Hepatocyte (in vitro differentiated cells): ENCODE results near the gene CREBBP. TPM values are rescaled to one million over a fixed set of nuclear protein-coding genes. Genes with fewer than 3 reads are reported as not detected.

ENCODE experiments used
- DNase-seq: peaks from one replicate; pipeline ENCODE4 v3.0.0-alpha.2; 2016; ENCODE audit warnings: low spot score
- H2AFZ ChIP-seq: fragments of 200-600 bp; sonication (generic); 2 replicates; pipeline ENCODE4 v1.6.0; 2016; ENCODE audit warnings: antibody characterized with exemption, mild to moderate bottlenecking
- H3K27ac ChIP-seq: fragments of 200-600 bp; sonication (generic); 2 replicates; pipeline ENCODE4 v1.5.1; 2016; ENCODE audit warnings: mild to moderate bottlenecking
- H3K27me3 ChIP-seq: fragments of 200-600 bp; sonication (generic); 2 replicates; pipeline ENCODE4 v1.6.1; 2016
- H3K36me3 ChIP-seq: fragments of 200-600 bp; sonication (generic); replicated peaks from 2 replicates; pipeline ENCODE4 v1.5.1; 2016; ENCODE audit warnings: low read depth; ENCODE audit not compliant: insufficient read depth
- H3K4me1 ChIP-seq: fragments of 200-600 bp; sonication (generic); 2 replicates; pipeline ENCODE4 v1.5.1; 2016; ENCODE audit warnings: mild to moderate bottlenecking, moderate library complexity; ENCODE audit not compliant: insufficient read depth
- H3K4me2 ChIP-seq: fragments of 200-600 bp; sonication (generic); 2 replicates; pipeline ENCODE4 v1.6.0; 2016
- H3K4me3 ChIP-seq: fragments of 200-600 bp; sonication (generic); 2 replicates; pipeline ENCODE4 v1.5.1; 2016; ENCODE audit warnings: mild to moderate bottlenecking
- H3K79me2 ChIP-seq: fragments of 200-600 bp; sonication (generic); 2 replicates; pipeline ENCODE4 v1.6.0; 2017; ENCODE audit warnings: mild to moderate bottlenecking
- H3K9me2 ChIP-seq: fragments of 200-600 bp; sonication (generic); replicated peaks from 2 replicates; pipeline ENCODE4 v1.6.0; 2017; ENCODE audit warnings: mild to moderate bottlenecking; ENCODE audit not compliant: insufficient read depth
- H3K9me3 ChIP-seq: fragments of 200-600 bp; sonication (generic); 2 replicates; pipeline ENCODE4 v1.5.1; 2016; ENCODE audit warnings: low read depth, mild to moderate bottlenecking
- H4K20me1 ChIP-seq: fragments of 200-600 bp; sonication (generic); 2 replicates; pipeline ENCODE4 v1.6.0; 2016; ENCODE audit warnings: mild to moderate bottlenecking; ENCODE audit not compliant: insufficient read depth, poor library complexity, severe bottlenecking
- EZH2 ChIP-seq: fragments of 200-600 bp; sonication (generic); IDR thresholded peaks from 2 replicates; pipeline ENCODE4 v1.6.1; 2016; ENCODE audit warnings: antibody characterized with exemption, mild to moderate bottlenecking, borderline replicate concordance
- EZH2phosphoT487 ChIP-seq: fragments of 200-600 bp; sonication (generic); IDR thresholded peaks from one replicate; pipeline ENCODE4 v1.6.1; 2018; ENCODE audit warnings: antibody characterized with exemption, mild to moderate bottlenecking, low read depth, moderate library complexity; ENCODE audit not compliant: unreplicated experiment, severe bottlenecking
- WGBS: methylation state at CpG from one replicate; pipeline ENCODE4 v1.1.6; 2016; ENCODE audit warnings: low lambda C conversion rate; ENCODE audit errors: missing lambda C conversion rate; 5-methylcytosine and 5-hydroxymethylcytosine counted together
- polyA plus RNA-seq: library from polyadenylated mRNA; unstranded; fragments of >200 nt; fragmentation: Nextera tagmentation; extraction: Ambion mirVana; gene quantifications from 2 replicates; pipeline ENCODE4 v1.2.1, GENCODE V29; 2016
- total RNA-seq: library from RNA; depleted of rRNA; stranded (reverse); fragments of >200 nt; gene quantifications from 2 replicates; pipeline ENCODE4 v1.2.3, GENCODE V29; 2014
- TF ChIP-seq, protein P1 (sequence below): fragments of 200-600 bp; sonication (generic); IDR thresholded peaks from 2 replicates; pipeline ENCODE4 v1.5.1; 2016; ENCODE audit warnings: antibody characterized with exemption, mild to moderate bottlenecking; ENCODE audit not compliant: poor library complexity

The CREBBP gene
- total and polyA plus RNA-seq, 2 experiments from 2014 or later = 18.9 to 31.5 TPM

DNA sequence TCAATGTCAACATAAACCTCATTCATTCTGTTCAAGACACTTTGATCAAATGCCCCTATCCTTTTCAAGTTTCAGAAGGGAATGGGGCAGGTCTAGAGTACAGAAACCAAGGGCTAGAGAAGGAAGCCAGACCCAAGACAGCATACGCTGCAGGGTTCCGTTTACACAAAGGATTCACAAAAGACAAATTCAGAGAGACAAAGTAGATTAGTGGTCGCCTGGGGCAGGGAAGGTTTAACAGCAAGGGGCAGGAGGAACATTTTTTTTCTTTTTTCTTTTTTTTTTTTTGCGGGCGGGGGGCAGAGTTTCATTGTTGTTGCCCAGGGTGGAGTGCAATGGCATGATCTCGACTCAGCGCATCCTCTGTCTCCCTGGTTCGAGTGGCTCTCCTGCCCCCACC lies 143.3 kb downstream of the CREBBP start:
- 86% methylated on average over 8 of the region's 8 CpGs for WGBS
- no peaks in the 10 kb centered on the region for H3K4me1 ChIP-seq
- no peaks in the 10 kb centered on the region for H3K36me3 ChIP-seq
- no peak overlapping the region for H2AFZ ChIP-seq
- no peak for TF ChIP-seq EZH2phosphoT487
- no peak for TF ChIP-seq EZH2
- TF ChIP-seq, protein P1, sequence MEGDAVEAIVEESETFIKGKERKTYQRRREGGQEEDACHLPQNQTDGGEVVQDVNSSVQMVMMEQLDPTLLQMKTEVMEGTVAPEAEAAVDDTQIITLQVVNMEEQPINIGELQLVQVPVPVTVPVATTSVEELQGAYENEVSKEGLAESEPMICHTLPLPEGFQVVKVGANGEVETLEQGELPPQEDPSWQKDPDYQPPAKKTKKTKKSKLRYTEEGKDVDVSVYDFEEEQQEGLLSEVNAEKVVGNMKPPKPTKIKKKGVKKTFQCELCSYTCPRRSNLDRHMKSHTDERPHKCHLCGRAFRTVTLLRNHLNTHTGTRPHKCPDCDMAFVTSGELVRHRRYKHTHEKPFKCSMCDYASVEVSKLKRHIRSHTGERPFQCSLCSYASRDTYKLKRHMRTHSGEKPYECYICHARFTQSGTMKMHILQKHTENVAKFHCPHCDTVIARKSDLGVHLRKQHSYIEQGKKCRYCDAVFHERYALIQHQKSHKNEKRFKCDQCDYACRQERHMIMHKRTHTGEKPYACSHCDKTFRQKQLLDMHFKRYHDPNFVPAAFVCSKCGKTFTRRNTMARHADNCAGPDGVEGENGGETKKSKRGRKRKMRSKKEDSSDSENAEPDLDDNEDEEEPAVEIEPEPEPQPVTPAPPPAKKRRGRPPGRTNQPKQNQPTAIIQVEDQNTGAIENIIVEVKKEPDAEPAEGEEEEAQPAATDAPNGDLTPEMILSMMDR = no peak
- H3K4me2 ChIP-seq = no peak overlapping the region
- no peak overlapping the region for H3K4me3 ChIP-seq
- H3K27me3 ChIP-seq = no peaks in the 10 kb centered on the region
- H3K9me3 ChIP-seq = no peaks in the 10 kb centered on the region
- H3K27ac ChIP-seq = no peak overlapping the region
- H3K9me2 ChIP-seq = no peaks in the 10 kb centered on the region
- H4K20me1 ChIP-seq = peaks cover 8% of the 10 kb centered on the region
- DNase-seq = no peak
- H3K79me2 ChIP-seq = peaks cover 19% of the 10 kb centered on the region

DNA sequence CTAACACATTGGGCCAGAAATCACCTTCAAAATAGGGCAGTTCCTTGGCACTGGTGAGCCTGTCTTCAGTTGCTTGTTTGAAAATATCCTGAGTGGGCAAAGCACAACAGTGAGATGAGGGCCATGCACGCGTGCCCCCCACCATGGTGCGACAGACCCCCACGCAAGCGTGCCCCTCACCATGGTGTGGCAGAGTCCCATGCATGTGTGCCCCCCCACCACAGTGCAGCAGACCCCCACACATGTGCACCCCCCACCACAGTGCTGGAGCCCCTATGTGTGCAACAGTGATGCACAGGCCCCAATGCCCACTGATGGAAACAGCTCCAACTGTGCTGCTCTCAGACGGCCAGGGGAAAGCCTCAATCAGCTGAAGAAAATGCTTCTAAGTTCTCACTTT lies 144.4 kb downstream of the CREBBP start:
- DNase-seq = no peak
- H3K36me3 ChIP-seq = no peaks in the 10 kb centered on the region
- WGBS = 100% methylated on average over 6 of the region's 6 CpGs

DNA sequence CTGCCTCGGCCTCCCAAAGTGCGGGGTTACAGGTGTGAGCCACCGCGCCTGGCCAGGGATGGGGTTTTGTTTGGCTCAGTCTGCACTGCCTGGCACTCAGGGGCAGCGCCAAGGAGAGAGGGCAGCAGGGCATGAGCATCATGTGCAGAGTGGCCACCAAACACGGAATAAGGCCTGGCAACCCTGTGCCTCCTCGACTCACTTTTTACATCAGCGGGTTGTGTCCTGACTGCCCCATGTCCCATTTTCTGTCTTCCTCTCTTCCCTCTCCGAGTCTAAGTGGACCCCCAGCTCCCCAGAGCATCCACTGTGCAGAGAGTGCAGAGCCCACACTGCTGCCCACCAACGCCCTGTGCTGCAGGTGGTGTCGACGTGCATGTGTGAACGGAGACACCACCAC lies 145.0 kb downstream of the CREBBP start:
- H3K4me2 ChIP-seq = no peak overlapping the region
- no peak overlapping the region for H3K4me3 ChIP-seq
- no peaks in the 10 kb centered on the region for H3K36me3 ChIP-seq
- TF ChIP-seq EZH2 = no peak
- TF ChIP-seq, protein P1 = no peak
- TF ChIP-seq EZH2phosphoT487 = no peak
- peaks cover 8% of the 10 kb centered on the region for H4K20me1 ChIP-seq
- WGBS = 98% methylated on average over 13 of the region's 13 CpGs
- no peaks in the 10 kb centered on the region for H3K9me2 ChIP-seq
- no peaks in the 10 kb centered on the region for H3K4me1 ChIP-seq
- H3K27ac ChIP-seq = no peak overlapping the region
- no peaks in the 10 kb centered on the region for H3K27me3 ChIP-seq
- no peak for DNase-seq
- no peaks in the 10 kb centered on the region for H3K9me3 ChIP-seq
- H2AFZ ChIP-seq = no peak overlapping the region
- peaks cover 16% of the 10 kb centered on the region for H3K79me2 ChIP-seq

More for the DNA sequence above, 144.4 kb downstream of the CREBBP start:
- TF ChIP-seq EZH2 = no peak
- TF ChIP-seq EZH2phosphoT487 = no peak
- TF ChIP-seq, protein P1 = no peak
- Histone ChIP-seq H3K4me1 (no peaks in the 10 kb centered on the region), H4K20me1 (peaks cover 8% of the 10 kb centered on the region), H3K79me2 (peaks cover 16% of the 10 kb centered on the region), H3K9me3 (no peaks in the 10 kb centered on the region), H2AFZ (no peak overlapping the region), H3K9me2 (no peaks in the 10 kb centered on the region), H3K4me3 (no peak overlapping the region), H3K27me3 (no peaks in the 10 kb centered on the region), H3K4me2 (no peak overlapping the region), H3K27ac (no peak overlapping the region)

DNA sequence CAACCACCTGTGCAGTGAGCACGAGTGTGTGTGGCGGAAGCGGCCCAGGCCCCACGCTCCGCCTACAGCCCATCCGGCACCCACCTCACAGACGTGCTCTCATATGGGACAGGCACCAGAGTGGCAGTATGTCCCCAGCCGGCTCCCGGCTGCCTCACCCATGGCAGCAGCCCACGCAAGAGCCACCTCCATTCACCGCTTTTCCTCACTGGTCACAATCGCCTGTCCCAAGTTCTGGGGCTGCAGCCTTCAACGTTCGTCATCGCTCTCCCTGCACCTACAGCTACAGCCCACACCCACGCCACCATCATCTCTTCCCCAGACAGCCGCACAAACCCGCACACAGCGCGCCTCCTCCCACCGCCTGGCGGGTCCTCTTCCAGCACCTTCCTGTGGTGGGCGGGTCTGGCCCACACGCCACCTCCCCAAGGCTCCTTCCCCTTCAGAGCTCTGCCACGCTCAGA lies 145.7 kb downstream of the CREBBP start:
- H3K79me2 ChIP-seq = peaks cover 16% of the 10 kb centered on the region
- H3K4me1 ChIP-seq = no peaks in the 10 kb centered on the region
- H3K4me3 ChIP-seq = no peak overlapping the region
- no peak overlapping the region for H3K27ac ChIP-seq
- H3K27me3 ChIP-seq = no peaks in the 10 kb centered on the region
- 98% methylated on average over 24 of the region's 25 CpGs for WGBS
- no peak for DNase-seq
- H3K9me2 ChIP-seq = no peaks in the 10 kb centered on the region
- no peak overlapping the region for H2AFZ ChIP-seq
- H3K36me3 ChIP-seq = no peaks in the 10 kb centered on the region
- H3K9me3 ChIP-seq = no peaks in the 10 kb centered on the region
- TF ChIP-seq, protein P1 = no peak
- H3K4me2 ChIP-seq = no peak overlapping the region
- peaks cover 8% of the 10 kb centered on the region for H4K20me1 ChIP-seq
